GM19324 (cell line): Measurements from ENCODE around the gene CELF4.

ENCODE experiments used
- ATAC-seq: cut with Tn5 transposase; IDR thresholded peaks from one replicate; pipeline ENCODE4 v1.9.1; 2021; ENCODE audit warnings: mild to moderate bottlenecking, moderate library complexity; ENCODE audit not compliant: unreplicated experiment, low FRiP score

Gene CELF4

DNA sequence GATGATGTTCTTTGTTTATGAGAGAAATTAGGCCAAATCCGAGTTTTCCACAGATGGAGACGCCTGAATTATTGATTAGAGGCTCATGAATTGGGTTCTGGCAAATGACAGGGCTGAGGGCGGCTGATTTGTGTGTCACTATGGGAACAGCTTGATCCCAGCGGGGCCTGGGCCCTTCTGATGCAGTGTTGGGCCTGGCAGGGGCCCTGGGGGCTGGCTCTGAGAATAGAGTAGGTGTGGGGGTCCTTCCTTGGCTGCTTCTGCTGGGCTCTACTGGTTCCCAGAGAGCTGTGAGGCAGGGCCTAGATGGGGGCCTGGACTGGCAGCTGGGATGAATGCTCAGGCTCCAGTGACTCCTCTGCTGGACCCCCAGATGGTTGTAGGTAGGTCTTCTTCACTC, 164.8 kb downstream of the CELF4 start:
- ATAC-seq: no peak

GRCh38 chr18:37398248-37398920, 167.2 kb downstream of the CELF4 start:
- no peak for ATAC-seq

DNA sequence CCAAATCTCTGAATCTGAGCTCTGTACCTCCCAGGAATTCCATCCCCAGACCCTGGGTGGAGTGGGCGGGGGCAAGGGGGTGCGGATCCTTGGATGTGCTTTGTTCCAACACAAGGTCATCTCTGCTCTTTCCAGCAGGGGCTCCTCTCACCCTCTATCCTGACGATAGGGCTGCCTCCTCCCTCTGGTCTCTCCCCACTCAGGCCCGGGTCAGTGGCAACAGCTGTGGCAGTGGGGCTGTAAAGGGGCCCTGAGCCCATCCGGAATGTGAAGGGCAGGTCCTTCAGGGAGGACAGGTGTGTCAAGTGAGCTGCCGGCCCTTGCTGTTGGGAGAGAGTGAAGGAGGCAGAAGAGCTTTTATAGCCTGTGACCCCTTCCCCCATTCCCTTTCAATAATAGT, 167.8 kb downstream of the CELF4 start:
- ATAC-seq: no peak

GRCh38 chr18:37396971-37397720, 168.5 kb downstream of the CELF4 start:
- no peak for ATAC-seq

DNA sequence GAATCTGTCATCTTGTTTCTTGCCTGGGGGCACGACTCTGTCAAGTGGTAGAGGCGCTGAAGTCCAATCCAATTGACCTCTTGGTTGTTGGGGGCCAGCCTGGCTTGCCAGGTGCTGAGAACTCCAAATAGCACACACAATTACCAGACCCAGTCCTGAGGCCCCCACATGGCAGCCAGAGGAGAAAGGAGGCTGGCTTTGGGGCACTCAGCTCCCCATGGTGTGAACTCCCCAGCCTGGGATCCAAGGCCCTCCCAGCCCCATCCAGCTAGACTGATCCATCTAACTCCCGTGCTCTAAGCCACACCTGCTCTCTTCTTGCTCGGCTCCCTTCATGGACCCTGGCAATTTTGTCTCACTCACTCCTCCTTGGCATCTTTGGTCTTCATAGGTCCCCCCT, 170.0 kb downstream of the CELF4 start:
- ATAC-seq: no peak

DNA sequence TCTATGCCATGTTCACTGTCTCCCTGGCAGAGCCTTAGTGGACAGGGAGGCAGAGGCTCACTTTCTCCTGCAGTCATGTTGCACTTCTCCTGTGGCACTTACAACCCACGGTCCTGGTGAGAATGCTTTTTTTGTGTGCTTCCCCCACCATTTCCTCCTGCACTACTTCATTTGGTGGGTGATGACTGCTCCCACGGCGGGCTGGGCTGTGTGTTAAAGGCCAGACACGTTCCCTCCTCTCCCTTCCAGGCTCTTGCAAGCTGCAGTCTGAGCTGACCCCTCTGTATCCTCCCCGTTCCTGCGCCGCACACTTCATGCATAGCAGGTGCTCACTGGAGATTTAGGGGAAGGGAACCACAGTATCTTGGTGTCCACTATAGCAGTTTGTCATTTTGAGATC, 170.5 kb downstream of the CELF4 start:
- ATAC-seq: no peak

GRCh38 chr18:37394610-37394965, 171.0 kb downstream of the CELF4 start:
- no peak for ATAC-seq

DNA sequence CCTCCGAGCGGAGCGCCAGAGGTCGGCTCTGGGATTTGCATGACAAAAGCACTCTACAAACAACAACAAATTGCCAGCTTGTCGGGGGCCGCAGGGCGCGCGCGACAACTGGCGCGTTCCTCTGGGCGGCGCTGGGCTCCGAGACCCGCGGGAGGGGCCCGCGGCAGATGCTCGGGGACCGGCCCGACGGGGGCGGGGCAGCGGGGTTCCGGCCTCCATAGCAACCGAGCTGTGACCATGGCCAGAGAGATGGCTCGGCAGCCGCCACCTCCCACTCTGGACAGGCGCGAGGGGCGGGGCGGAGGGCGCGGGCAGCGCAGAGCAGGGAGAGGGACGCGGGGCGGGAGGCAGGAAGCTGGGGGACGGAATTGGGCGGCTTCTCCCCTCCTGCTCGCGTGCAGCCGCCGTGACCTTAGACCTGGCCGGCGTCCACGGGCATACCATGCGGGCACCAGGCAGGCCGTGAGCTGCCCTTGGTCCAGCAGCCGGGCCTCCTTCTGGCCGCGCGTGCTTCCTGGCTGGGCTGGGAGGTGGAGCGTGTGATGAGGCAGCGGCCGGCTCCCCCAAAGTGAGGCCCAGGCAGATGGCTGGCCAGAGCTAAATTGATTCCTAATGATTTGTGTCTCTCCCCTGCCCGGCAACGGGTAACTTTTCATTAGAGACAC, 171.5 kb downstream of the CELF4 start:
- ATAC-seq: no peak

- ATAC-seq: no peak
Observed at GRCh38 chr18:37393221-37393827, 172.3 kb downstream of the CELF4 start.

GRCh38 chr18:37392648-37393047, 172.9 kb downstream of the CELF4 start:
- ATAC-seq: no peak

- no peak for ATAC-seq
Observed at GRCh38 chr18:37391698-37392548, 173.7 kb downstream of the CELF4 start.

- no peak for ATAC-seq
Observed at GRCh38 chr18:37391156-37391555, 174.4 kb downstream of the CELF4 start.

DNA sequence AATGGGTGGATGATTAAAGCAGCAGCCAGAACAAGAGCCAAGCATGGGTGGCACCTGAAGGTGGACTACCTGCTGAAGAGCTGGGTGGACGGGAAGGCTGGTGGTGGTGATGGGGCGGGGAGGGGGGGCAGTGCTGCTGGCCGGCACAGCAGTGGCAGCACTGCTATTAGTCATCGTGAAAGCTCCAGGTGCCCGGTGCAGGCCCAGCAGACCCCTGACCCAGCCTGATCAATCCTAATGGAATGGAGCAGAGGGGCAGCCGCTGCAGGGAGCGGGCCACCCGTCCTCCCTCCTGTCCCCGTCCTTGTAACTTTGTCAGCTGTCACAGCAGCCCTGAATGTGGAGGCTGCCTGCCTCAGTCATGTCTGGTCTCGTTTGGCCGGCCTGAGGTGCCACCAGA, 174.9 kb downstream of the CELF4 start:
- no peak for ATAC-seq

GRCh38 chr18:37389684-37390368, 175.8 kb downstream of the CELF4 start:
- ATAC-seq: no peak

DNA sequence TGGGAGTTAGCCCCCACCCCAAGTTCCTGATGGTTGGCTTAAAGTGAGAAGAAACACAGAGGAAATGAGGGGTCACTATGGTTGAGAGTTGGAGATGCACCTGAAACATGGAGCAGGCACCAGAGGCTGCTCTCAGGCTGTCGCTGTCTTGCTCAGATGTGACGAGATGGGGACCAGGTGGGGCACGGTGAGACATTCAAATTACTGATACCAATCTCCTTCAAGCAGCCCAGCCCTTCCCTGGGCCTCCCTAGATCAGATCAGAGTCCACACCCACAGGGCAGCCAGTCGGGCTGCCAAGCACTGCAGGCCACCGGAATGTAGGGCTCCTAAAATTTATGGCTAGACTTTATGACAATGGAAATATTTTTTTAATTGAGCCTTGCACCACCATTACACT, 176.6 kb downstream of the CELF4 start:
- ATAC-seq: no peak

GRCh38 chr18:37388413-37388812, 177.2 kb downstream of the CELF4 start:
- ATAC-seq: no peak

- ATAC-seq: no peak
Observed at GRCh38 chr18:37385846-37386778, 179.5 kb downstream of the CELF4 start.

DNA sequence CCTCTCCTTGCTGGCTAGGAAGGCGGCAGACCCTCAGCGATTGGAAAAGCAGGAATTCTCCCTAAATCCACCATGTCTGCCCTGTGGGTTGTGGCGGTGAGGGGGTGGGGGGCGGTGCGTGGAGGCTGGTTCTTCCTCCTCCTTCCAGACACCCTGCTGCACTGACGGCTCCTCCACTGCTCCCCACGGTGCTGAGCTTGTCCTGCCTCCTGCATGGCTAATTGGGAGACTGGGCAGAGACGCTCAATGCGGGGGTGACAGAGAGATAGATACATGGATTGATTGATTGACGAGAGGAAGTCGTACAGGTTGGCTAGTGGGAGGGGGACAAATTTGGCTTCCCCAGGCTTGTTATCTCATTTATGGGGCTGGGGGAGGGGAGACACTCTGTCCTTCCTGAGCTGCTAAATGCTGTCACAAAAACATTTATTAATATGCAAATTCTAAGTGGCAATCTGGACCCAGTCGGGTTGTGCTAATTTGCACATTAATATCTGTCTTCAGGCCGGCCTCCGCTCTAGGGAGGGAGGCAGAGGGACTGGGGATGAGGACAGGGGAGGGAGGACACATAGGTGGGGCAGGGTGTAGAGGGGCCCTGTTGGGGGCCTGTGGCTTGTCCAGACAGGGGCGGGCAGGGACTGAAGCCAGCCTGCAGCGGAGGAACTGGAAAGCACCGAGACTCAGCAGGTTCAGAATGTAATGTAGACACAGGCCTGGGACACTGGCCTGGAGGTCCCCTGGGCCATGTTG, 181.6 kb downstream of the CELF4 start:
- ATAC-seq: no peak
